Epithelial cell of proximal tubule (primary cell): Measurements from ENCODE around the gene RAPGEF4. TPM values are rescaled to one million over a fixed set of nuclear protein-coding genes. Genes with fewer than 3 reads are reported as not detected.
A peak's percentile ranks its signal among the peaks of the same experiment; 100 is the strongest.

ENCODE experiments used
- DNase-seq: peaks from one replicate; pipeline ENCODE4 v3.0.0-alpha.2; 2011; ENCODE audit warnings: low read depth
- H3K4me3 ChIP-seq: 2 replicates; pipeline ENCODE4 v1.5.1; 2011; ENCODE audit warnings: low read depth, mild to moderate bottlenecking, low read length
- total RNA-seq: library from RNA; depleted of rRNA; stranded (reverse); fragments of >200 nt; gene quantifications from 2 replicates; pipeline ENCODE4 v1.2.3, GENCODE V29; 2015
- TF ChIP-seq, protein P1 (sequence below): conservative IDR thresholded peaks from 2 replicates; pipeline ENCODE4 v1.5.1; 2012; ENCODE audit warnings: low read depth, mild to moderate bottlenecking, low read length

RAPGEF4 gene
- total RNA-seq, 1 donor from 2014 or later = 0.81 TPM

DNA sequence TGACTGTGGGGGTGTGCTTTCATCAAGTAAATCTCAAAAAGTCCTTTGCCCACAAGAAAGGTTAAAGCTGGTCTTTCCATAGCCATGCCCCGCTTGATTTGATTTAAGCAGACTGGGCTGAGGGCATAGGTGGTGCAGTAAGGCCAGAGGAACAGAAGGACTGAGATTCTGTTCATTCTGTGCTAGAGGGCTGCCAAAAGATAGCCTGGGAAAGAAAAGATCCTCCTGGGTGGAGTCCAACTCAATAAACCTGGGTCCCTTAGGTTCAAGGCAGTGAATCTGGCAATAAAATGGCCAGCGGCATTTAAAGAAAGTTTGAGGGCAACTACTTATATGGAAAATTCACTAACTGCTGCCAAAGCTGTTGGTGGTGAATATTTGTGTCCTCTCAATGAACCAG, 280.8 kb downstream of the RAPGEF4 start:
- no peak overlapping the region for H3K4me3 ChIP-seq
- DNase-seq = no peak
- TF ChIP-seq, protein P1, sequence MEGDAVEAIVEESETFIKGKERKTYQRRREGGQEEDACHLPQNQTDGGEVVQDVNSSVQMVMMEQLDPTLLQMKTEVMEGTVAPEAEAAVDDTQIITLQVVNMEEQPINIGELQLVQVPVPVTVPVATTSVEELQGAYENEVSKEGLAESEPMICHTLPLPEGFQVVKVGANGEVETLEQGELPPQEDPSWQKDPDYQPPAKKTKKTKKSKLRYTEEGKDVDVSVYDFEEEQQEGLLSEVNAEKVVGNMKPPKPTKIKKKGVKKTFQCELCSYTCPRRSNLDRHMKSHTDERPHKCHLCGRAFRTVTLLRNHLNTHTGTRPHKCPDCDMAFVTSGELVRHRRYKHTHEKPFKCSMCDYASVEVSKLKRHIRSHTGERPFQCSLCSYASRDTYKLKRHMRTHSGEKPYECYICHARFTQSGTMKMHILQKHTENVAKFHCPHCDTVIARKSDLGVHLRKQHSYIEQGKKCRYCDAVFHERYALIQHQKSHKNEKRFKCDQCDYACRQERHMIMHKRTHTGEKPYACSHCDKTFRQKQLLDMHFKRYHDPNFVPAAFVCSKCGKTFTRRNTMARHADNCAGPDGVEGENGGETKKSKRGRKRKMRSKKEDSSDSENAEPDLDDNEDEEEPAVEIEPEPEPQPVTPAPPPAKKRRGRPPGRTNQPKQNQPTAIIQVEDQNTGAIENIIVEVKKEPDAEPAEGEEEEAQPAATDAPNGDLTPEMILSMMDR = no peak

GRCh38 chr2:173017646-173018420, 282.2 kb downstream of the RAPGEF4 start:
- TF ChIP-seq, protein P1 = no peak
- H3K4me3 ChIP-seq = no peak overlapping the region
- DNase-seq = no peak

DNA sequence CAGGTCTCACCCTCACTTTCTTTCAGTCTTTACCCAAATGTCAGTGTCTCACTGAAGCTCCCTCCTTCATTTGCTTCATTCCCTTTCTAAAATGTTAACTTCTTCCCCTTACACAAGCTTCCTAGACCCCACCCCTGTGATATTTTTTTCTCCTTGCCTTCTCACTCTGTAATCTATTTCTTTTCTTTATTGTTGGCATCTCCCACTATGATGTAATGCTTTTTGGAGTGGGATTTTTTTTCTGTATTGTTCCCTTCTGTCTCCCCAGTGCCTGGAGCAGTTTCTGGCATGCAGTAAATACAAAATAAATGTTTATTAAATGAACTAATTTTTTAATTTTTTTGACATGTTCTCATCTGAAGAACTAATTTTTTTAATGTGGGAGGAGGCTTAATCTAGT, 284.1 kb downstream of the RAPGEF4 start:
- no peak overlapping the region for H3K4me3 ChIP-seq
- no peak for DNase-seq
- TF ChIP-seq, protein P1 = no peak

GRCh38 chr2:173021939-173022371, 286.3 kb downstream of the RAPGEF4 start:
- no peak for DNase-seq
- H3K4me3 ChIP-seq = no peak overlapping the region
- TF ChIP-seq, protein P1 = peak; percentile 46

GRCh38 chr2:173023718-173024117, 288.1 kb downstream of the RAPGEF4 start:
- TF ChIP-seq, protein P1 = no peak

GRCh38 chr2:173026479-173026878, 290.8 kb downstream of the RAPGEF4 start:
- no peak for DNase-seq
- no peak overlapping the region for H3K4me3 ChIP-seq
- TF ChIP-seq, protein P1 = no peak

More at GRCh38 chr2:173023718-173024117, 288.1 kb downstream of the RAPGEF4 start:
- H3K4me3 ChIP-seq = no peak overlapping the region
- no peak for DNase-seq
